Stimulated activated CD4-positive, alpha-beta T cell treated with anti-CD3 and anti-CD28 coated beads, TNF-alpha, amount 100 ng/mL, for 48 hours (primary cell): ENCODE data around the gene LRRC30.
"Not testable (repeated sequence)": the region's sequence is repeated elsewhere in the genome, so short reads cannot be mapped to it uniquely, and the experiment has no call there.

ENCODE experiments used
- DNase-seq, 3 donors: peaks; one replicate each; pipeline ENCODE4 v3.0.0-alpha.2; 2020; ENCODE audit warnings: low read depth in 3 of 3

LRRC30 gene

DNA sequence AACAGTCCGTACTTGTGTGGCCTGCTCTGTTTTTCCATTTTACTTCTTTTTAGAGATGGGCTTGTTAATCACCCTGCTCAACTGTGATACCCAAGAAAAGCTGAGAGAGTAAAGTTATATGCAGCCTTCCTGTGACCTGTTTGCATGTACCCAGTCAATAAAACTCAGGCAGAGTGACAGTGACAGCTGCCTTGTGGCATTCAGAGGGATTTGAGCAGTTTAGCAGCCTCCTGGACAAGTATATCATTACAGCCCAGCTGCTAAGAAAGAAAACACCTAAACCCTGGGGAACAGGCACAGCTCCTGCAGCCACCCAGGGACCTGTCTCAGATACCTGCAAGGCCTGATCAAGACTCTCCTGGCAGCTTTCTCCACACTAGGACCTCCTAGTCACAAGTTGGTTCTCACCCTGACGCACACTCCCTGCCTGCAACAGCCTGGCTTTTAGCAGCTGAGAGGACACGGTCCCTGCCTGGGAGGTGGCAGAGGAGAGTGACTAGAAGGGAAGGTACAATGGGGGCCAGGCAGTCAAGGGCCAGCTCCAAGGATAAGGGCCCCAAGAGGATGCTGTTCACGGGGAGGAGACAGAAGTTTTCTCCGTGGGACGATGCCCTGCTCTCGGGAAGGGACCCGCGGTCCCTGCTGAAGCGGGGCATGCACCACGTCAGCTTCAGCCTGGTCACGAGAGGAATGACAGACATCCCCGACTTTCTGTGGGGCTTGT, at the start of gene LRRC30:
TSS of gene LRRC30 (plus strand) at position 464 of the 724 bp plus-strand sequence. CDS start at position 514, 50 bp downstream.
- no peak for DNase-seq

DNA sequence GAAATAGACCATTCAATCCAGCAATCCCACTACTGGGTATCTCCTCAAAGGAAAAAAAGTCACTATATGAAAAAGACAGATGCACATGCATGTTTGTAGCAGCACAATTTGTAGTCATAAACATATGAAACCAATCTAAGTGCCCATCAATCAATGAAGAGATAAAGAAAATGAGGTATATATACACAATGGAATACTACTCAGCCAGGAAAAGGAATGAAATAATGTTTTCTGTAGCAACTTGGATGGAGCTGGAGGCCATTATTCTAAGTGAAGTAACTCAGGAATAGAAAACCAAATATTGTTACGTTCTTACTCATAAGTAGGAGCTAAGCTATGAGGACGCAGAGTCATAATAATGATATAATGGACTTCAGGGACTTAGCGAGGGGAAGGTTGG, 45.2 kb upstream of the LRRC30 start:
- DNase-seq = no peak

DNA sequence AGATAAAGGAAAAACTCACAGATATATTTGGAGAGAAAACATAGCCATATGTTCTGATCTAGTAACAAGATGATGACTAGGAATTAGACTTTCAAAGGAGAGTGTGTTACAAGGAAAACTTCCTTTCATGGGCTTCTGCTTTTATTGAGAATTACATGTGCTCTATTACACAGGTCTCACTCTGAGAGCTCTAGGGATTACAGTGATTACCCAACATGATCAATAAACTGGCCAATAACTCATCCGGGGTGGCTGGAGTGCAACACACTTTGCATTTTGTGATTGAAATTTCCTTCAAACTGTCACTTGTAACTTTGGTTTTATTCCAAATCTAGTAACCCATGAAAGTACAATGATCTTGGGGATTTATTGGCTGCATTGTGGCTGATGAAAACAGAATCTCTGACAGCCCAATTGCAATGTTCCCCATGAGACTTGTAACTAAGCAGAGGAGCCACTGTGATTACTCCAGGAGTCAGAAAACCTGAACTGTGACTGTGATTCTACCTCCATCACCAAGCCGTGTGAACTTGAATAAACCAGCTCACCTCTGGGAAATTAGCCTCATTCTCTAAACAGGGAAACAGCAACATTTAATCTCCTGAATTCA, 40.2 kb upstream of the LRRC30 start:
- no peak for DNase-seq

DNA sequence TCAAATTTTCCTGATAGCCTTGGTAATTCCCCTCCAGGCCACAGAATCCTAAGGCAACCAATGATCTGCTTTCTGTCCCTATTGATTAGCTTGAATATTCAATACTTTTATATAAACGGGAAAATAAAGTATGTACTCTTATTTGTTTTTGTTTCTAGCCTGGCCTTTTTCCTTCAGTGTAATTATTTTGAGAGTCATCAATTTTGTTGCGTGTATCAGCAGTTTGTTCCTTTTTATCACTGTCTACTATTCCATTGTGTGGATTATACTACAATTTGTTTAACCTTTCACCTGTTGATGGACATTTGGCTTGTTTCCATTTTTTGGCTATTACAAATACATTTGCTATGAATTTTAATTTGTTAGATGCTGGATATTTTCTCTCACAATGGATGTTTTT, 39.2 kb upstream of the LRRC30 start:
- DNase-seq = no peak

DNA sequence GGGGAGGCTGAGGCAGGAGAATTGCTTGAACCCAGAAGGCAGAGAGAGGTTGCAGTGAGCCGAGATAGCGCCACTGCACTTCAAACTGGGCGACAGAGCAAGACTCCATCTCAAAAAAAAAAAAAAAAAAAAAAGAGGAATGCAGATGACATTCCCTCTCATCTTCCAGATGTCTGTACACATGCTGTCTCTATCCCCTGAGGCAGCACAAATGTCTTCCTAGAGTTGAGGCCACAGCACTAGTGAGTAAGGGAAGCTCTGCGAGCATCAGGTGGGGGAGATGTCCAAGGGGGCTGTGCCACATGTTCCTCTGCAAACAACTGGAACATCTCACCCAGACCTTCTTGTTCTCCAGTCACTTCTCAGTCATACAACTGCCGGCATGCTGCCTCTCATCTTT, 35.6 kb upstream of the LRRC30 start:
- DNase-seq = no peak

DNA sequence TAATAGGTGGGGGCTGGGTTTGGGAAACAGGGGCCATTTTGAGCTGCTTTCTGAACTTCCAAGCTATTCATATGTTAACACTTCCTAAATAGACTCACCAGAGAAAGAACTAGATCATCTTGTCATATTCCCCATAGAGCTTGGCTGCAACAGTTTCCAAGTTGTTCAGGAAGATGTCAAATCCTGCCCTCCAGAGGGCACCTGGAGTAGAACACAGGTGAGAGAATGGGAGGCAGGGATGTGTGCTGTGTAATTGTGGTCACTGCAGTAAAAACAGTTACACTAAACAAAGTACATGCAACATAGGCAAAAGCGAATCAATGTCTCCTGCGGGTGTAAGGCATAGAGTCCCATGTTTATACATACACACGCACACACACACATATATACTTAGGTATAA, 34.5 kb upstream of the LRRC30 start:
- no peak for DNase-seq

DNA sequence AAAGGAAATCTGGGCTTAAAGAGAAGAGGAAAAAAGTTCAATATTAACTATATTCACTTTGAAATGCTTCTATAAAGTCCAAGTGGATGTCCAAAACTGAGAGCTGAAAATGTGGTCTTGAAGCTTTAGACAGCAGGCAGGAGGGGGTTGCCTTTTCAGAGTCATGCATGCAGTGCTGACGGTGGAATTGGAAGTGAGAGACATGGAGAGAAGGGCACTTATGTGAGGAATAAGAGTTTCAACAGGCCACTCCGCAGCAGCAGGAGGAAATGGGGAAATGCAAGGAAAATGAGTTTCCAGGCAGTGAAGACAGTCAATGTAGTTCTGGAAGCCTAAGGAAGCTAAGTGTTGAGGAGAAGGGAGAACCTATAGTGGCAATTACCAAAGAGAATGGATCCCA, 33.0 kb upstream of the LRRC30 start:
- DNase-seq = no peak

DNA sequence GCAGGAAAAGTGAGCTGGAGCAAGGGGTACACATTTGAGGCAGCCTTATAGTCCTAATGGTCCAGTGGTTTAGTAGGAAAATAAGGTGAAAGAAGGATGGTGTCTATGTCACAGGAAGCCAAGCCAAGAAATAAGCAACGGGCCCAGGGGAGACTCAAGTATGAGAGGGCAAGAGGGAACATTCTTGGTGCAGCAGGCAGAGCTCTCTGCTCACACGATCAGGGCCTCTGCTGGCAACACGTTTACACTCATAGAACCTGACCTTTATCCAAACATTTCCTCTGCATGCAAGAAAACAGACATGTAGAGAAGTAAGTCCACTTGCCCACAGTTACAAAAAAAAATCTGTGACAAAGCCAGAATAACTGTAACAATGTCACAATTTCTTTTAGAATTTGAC, 32.6 kb upstream of the LRRC30 start:
- no peak for DNase-seq

DNA sequence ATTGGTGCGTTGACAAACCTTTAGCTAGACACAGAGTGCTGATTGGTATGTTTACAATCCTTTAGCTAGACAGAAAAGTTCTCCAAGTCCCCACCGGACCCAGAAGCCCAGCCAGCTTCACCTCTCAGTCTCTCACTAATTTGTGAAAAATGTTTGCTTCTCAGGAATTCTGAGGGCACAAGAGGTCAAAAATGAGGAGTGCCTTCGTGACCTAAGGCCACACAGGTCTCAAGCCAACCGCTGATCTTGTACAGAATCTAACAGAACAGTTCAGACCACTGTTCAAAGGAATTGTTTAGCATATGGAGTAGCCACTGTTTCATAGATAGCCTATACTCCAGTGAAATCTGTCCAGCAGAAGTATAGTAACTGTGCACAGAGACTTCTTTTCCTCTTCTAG, 29.8 kb upstream of the LRRC30 start:
- no peak for DNase-seq

DNA sequence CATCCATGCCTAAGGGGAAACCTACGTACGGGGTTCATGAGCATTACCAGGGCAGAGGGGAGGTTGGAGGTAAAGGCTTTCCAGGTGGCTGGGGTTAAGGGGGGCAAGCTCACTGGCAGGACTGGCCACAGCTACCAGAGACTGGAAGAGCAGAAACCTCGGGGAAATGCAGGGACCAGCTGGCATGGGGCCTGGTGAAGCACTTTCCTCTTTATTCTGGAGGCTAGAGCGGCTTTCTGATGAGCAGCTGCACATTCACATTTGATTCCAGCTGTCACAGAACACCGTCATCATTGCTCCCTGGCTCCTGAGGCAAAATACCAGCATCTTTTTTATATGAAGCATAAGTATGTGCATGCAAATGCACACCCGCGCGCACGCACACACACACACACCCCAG, 28.7 kb upstream of the LRRC30 start:
- DNase-seq = no peak

DNA sequence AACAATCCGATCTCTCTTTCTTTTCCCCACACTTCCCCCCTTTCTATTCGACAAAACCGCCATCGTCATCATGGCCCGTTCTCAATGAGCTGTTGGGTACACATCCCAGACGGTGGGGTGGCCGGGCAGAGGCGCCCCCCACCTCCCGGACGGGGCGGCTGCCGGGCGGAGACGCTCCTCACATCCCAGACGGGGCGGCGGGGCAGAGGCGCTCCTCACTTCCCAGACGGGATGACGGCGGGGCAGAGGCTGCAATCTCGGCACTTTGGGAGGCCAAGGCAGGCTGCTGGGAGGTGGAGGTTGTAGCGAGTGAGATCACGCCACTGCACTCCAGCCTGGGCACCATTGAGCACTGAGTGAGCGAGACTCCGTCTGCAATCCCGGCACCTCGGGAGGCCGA, 27.3 kb upstream of the LRRC30 start:
- DNase-seq = not testable (repeated sequence)

DNA sequence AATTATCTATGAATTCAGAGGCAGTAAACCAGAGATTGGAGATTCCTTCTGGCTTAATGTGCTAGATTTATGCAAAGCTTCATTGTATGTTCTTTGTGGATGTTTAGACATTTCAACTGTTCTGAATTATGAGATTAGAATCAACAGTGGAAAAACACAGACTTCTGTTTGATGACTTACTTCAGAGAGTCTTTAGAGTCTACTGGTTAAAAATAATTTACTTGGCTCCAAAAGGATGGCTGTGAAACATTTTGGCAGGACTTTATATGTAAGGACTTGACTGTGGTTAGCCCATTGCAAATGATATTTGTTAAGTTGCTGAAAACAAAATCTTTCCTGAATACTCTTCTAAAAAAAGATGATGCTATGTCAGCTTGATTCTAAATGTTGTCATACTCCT, 25.5 kb upstream of the LRRC30 start:
- DNase-seq = no peak

DNA sequence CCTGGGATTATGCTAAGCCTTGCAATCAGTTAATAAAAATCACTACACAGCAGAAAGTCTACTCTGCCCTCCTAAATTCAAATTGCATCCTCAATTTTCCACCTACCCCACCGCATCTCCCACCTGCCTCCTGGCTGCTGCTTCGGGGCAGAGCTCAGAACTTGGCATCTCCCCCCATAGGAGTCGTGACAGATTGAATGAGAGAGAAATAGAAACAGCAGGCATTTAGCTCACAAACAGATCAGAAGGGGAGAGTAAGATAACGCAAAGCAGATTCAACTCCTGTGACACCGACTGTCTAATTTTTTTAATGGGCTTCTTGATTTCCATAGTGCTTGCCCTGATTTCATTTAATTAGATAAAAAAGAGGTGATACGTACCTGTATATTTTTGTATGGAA, 24.7 kb upstream of the LRRC30 start:
- DNase-seq = no peak

DNA sequence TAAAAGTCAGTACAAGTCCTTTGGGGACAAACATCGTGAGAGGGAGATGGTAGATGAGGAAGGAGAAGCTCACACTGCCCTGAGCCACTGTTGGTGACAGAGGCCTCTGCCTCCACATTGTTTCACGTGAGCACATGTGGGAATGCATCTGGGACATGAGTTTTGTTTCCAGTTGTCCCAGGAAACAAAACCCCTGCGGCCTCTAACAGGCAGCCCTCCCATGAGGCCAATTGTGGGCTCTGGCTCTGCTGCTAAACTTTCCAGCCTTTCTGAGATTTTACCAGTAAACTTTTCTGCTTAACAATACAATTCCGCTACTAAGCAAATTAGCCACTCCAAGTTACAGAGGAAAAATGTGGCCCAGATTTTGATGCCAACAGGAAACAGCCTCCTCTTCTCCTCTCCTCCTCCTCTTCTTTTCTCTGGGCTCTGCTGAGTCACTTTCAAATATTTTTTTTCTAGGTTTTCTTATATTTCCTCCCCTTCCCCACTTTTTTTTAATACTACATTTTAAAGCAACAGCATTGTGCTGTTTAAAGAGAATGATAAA, 23.4 kb upstream of the LRRC30 start:
- DNase-seq = no peak

DNA sequence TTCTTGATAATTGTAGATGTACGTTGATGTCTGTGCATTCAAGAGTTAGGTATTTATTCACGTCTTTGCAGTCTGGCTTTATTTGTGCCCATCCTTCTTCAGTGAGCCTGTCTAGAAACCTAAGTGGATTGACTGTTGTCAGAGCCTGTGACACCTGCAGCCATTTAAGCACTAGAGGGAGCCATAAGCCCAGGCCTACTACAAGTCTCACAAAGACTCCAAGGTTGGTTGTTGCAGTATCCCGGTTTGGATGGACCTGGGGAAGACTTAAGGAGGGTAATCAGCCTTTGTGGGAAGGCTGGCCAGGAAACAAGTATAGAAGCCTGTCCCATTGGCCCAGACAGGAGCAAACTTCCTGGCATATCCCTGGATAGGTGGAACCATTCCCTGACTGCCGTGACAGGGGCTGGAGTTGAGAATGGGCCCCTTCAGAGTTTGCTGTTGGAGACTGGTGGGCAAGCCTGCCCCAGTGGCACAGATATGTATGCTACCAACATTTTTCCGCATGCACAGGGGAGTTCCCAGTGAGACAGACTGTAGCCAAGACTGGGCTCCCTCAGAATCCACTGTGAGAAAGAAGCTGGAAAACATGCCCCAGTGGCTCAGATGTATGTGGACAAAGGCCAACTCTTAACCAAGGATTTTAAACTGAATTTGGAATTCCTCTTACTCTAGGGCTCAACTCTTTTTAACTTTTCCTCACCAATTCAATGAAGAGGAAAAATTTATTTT, 9.3 kb upstream of the LRRC30 start:
- DNase-seq = no peak

DNA sequence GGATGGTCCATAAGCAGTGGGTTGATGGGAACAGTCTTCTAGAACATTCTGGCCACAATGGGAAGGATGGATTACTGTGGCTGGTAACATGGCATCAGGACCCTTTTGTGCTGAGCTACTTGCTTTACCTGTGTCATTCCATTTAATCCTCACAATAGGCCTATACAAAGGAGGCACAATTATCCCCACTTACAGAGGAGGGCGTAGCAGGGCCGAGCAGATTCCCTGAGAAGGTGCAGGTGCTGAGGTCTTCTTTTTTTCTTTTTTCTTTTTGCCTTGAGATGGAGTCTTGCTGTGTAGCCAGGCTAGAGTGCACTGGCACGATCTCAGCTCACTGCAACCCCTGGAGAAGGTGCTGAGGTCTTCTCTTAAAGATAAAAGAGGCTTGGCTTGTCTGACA, 6.7 kb upstream of the LRRC30 start:
- DNase-seq = no peak

DNA sequence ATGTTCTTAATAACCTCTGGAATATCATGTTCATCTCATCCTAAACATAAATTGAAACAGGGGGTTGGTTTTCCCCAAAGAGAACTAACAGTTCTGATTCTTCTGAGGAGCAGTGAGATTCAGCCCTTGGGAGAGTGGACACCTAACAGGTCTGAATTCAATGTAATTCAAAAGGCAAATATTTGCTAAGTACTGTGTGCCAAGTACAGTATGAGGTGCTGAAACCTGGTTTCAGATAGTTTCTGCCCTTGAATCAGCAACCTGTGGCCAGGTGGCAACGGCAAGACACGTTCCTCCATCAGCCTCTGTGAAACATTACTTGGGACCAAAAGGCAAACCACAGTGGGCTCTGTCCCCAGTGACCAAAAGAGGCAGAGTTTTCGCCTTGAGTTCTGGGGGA, 1.3 kb downstream of the LRRC30 start:
- no peak for DNase-seq

DNA sequence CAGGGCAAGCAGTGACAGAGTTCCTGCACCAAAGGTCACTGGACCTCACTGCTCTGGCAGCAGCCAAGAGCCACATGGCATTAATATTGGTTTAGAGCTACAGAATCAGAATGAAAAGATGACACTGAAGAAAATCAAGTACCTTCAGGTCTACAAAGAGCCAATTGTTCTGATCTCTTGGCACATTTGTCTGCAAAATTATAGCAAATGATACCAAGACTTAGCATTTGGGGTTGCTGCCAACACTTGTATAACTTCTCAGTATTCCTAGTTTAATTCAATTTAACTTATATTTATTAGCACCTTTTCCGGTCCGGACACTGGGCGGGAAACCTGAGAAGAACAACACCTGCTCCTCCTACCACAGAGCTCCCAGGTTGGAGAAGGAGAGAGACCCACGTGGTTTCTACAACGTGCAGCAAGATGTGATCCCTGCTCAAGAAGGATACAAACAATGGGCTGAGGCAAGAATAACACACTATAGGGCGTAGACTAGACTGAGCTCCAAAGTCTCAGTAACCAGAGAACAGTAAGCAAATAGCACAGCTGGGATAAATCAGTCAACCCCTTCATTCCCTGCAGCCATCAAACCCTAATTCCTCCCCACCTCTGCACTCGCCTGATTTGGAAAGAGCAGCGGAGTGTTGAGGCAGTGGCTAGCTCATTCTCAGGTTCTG, 2.4 kb downstream of the LRRC30 start:
- no peak for DNase-seq

DNA sequence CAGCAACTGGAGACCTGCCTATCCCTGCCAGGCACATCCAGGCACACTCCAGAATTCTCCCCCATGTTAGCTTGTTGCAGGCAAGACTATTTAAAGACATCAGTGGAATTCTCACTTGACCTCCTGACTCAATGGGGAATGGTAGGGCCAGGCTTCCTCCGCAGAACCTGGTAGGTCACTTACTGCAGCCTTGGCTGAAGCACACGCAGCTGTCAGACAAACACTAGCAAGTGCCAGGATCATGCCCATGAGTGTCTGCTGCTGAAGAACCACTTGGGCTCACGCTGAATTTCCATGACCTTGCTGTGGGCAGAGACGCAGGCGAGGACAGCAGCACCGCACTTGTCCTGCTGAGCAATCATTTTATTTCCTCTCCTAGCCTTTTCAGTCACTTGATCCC, 3.2 kb downstream of the LRRC30 start:
- DNase-seq = no peak

DNA sequence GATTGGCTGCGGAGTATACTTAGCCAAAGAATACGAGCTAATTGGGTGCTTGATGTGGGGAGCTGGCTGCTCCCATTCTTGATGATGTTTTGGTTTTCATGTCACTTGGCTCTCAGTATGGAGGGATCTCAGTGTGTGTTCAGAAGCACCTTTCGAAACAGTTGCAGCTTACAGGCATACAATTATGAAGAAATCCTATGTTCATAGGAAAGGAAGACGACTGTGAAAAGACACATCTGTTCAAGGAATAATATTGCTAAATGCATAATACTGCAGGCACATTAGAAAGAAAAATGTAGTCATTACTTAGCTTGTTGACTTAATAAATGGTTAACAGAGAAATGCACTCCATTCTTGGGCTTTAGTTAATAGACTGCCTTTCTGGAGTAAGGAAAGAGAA, 4.1 kb downstream of the LRRC30 start:
- no peak for DNase-seq

DNA sequence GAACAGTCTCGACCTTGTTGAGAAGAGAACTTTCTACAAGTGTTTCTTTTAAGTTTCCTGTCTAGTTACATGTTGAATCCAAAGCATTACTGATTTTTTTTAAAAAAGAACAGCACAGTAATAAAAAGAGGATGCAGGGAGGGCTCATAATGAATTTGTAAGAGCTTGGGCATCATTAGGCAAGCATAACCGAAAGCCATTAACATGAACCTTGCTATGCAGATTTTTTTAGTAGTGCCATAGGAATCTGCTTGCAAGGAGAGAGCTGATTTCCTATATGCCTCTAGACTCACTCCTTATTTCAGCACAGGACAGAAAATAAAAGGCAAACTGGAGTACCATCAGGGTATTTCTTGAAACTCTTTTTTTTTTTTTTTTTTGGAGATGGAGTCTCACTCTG, 5.2 kb downstream of the LRRC30 start:
- DNase-seq = no peak

DNA sequence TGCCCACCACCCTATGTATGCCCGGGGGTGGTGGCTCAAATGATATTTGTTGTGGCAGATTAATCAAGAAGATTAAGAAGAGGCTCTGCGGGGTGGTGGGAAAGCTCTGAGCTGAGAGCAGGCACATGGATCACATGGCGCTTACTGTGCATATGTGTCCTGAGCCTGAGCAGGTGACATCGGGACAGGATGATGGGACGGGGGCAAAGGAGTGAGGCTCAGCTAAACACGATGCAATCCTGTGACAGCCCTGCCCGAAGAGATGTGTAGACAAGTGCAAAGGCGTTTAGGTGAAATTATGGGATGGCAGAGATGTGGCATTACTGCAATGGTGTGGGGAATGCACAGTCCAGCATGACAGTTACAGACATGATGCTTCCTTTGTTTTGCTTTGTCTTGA, 6.0 kb downstream of the LRRC30 start:
- DNase-seq = no peak
